Cortex of kidney (tissue), 1 donor: ENCODE measurements around the gene PRR15L.
"Not testable (repeated sequence)": the region's sequence is repeated elsewhere in the genome, so short reads cannot be mapped to it uniquely, and the experiment has no call there.

ENCODE experiments used
- DNase-seq: peaks from one replicate; lab custom pipeline; 2025; lab: John Stamatoyannopoulos, UW

PRR15L gene

GRCh38 chr17:47935468-47935867 lies 22.2 kb downstream of the PRR15L start:
- DNase-seq: not testable (repeated sequence)

- no peak for DNase-seq
These were observed 22.8 kb downstream of the PRR15L start for GRCh38 chr17:47934856-47935255.

GRCh38 chr17:47931848-47932247 lies 25.8 kb downstream of the PRR15L start:
- no peak for DNase-seq

- no peak for DNase-seq
These were observed 28.3 kb downstream of the PRR15L start for GRCh38 chr17:47929218-47930000.

- no peak for DNase-seq
These were observed 29.3 kb downstream of the PRR15L start for GRCh38 chr17:47928415-47928814.

GRCh38 chr17:47927821-47928400 lies 29.8 kb downstream of the PRR15L start:
- DNase-seq: no peak

- no peak for DNase-seq
These were observed 32.0 kb downstream of the PRR15L start for GRCh38 chr17:47925678-47925988.

GRCh38 chr17:47924785-47925677 lies 32.7 kb downstream of the PRR15L start:
- DNase-seq: no peak

- not testable (repeated sequence) for DNase-seq
These were observed 37.8 kb downstream of the PRR15L start for GRCh38 chr17:47919889-47920288.

- DNase-seq: no peak
These were observed 38.7 kb downstream of the PRR15L start for GRCh38 chr17:47918991-47919390.

- DNase-seq: no peak
These were observed 39.7 kb downstream of the PRR15L start for GRCh38 chr17:47918006-47918405.

GRCh38 chr17:47917581-47917980 lies 40.1 kb downstream of the PRR15L start:
- DNase-seq: no peak

GRCh38 chr17:47916489-47917208 lies 41.0 kb downstream of the PRR15L start:
- DNase-seq: no peak

- no peak for DNase-seq
These were observed 41.8 kb downstream of the PRR15L start for GRCh38 chr17:47915776-47916398.

- no peak for DNase-seq
These were observed 43.3 kb downstream of the PRR15L start for GRCh38 chr17:47914306-47914948.

GRCh38 chr17:47913050-47913449 lies 44.6 kb downstream of the PRR15L start:
- no peak for DNase-seq

GRCh38 chr17:47907932-47908562 lies 49.6 kb downstream of the PRR15L start:
- no peak for DNase-seq

- no peak for DNase-seq
These were observed 51.2 kb downstream of the PRR15L start for GRCh38 chr17:47906443-47906842.

GRCh38 chr17:47905221-47905733 lies 52.4 kb downstream of the PRR15L start:
- no peak for DNase-seq

GRCh38 chr17:47902039-47902744 lies 55.5 kb downstream of the PRR15L start:
- DNase-seq: no peak
